GM18526 (cell line): Measurements from ENCODE around the gene TECTB.

Experiments used
- POLR2A ChIP-seq: IDR thresholded peaks from 3 replicates; pipeline ENCODE4 v1.6.1; 2011; ENCODE audit not compliant: insufficient read length; ENCODE audit errors: extremely low read depth

The TECTB gene

GRCh38 chr10:112261281-112261822 is 21.8 kb upstream of the TECTB start:
- TF ChIP-seq POLR2A: no peak

- TF ChIP-seq POLR2A: no peak
These were observed 20.7 kb upstream of the TECTB start for GRCh38 chr10:112262546-112262945.

GRCh38 chr10:112265745-112266144 is 17.5 kb upstream of the TECTB start:
- TF ChIP-seq POLR2A: no peak

GRCh38 chr10:112269266-112269665 is 13.9 kb upstream of the TECTB start:
- TF ChIP-seq POLR2A: no peak

GRCh38 chr10:112271982-112272381 is 11.2 kb upstream of the TECTB start:
- no peak for TF ChIP-seq POLR2A

- TF ChIP-seq POLR2A: no peak
These were observed 8.4 kb upstream of the TECTB start for GRCh38 chr10:112274831-112275230.

GRCh38 chr10:112275512-112276245 is 7.5 kb upstream of the TECTB start:
- TF ChIP-seq POLR2A: no peak

- no peak for TF ChIP-seq POLR2A
These were observed 4.3 kb upstream of the TECTB start for GRCh38 chr10:112278871-112279270.

- TF ChIP-seq POLR2A: no peak
These were observed 3.8 kb upstream of the TECTB start for GRCh38 chr10:112279433-112279832.

- TF ChIP-seq POLR2A: no peak
These were observed 2.8 kb upstream of the TECTB start for GRCh38 chr10:112280205-112280921.

GRCh38 chr10:112282086-112282485 is 1.1 kb upstream of the TECTB start:
- TF ChIP-seq POLR2A: no peak

GRCh38 chr10:112286837-112287818 is 3.9 kb downstream of the TECTB start:
- TF ChIP-seq POLR2A: no peak

- no peak for TF ChIP-seq POLR2A
These were observed 4.6 kb downstream of the TECTB start for GRCh38 chr10:112287844-112288243.

- no peak for TF ChIP-seq POLR2A
These were observed 5.3 kb downstream of the TECTB start for GRCh38 chr10:112288486-112288885.

GRCh38 chr10:112289373-112290053 is 6.3 kb downstream of the TECTB start:
- TF ChIP-seq POLR2A: no peak
